Measurements from ENCODE around the gene RGS21.

- TF ChIP-seq CTCF (IDR thresholded peaks at IDR 0.05) (no peak), POLR2A (IDR thresholded peaks at IDR 0.05) (no peak)
Measured at GRCh38 chr1:192395895-192396294, 79.1 kb downstream of the RGS21 start.
